ENCODE measurements around the gene LY9. TPM values are rescaled to one million over a fixed set of nuclear protein-coding genes. Genes with fewer than 3 reads are reported as not detected.

Gene LY9
- total and polyA plus RNA-seq, 12 donors = 0.10 to 1.4 (median 0.34) TPM; not detected in 6

DNA sequence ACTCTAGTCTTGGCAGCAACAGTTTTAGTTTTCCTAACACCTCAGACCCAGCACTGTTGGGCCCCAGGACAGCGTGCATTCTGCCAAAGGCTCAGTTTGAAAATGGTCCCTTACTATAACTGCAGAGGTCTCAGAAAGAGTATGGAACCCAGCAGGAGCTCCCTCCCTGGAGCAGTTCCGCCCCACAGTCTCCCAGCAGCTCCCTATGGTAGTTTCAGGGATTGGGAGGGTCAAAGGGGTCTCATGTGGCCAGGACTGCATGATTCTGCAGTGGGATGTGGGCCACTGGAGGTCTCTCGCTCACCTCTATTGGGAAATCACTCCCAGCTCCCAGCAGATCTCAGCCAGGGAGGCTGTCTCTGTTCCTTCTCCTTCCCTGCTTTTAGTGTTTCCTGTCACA lies 12.3 kb downstream of the LY9 start:
- TF ChIP-seq, protein P1, sequence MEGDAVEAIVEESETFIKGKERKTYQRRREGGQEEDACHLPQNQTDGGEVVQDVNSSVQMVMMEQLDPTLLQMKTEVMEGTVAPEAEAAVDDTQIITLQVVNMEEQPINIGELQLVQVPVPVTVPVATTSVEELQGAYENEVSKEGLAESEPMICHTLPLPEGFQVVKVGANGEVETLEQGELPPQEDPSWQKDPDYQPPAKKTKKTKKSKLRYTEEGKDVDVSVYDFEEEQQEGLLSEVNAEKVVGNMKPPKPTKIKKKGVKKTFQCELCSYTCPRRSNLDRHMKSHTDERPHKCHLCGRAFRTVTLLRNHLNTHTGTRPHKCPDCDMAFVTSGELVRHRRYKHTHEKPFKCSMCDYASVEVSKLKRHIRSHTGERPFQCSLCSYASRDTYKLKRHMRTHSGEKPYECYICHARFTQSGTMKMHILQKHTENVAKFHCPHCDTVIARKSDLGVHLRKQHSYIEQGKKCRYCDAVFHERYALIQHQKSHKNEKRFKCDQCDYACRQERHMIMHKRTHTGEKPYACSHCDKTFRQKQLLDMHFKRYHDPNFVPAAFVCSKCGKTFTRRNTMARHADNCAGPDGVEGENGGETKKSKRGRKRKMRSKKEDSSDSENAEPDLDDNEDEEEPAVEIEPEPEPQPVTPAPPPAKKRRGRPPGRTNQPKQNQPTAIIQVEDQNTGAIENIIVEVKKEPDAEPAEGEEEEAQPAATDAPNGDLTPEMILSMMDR (IDR thresholded peaks at IDR 0.05) = no peak
- intact Hi-C loops (cut with DNase I) = no loop called here
- Histone ChIP-seq H3K36me3 (no peaks in the 10 kb centered on the region), H3K27me3 (peaks cover 0 to 9% (median 0%) of the 10 kb centered on the region in 7 donors), H3K9me3 (peaks cover 0 to 35% (median 18%) of the 10 kb centered on the region in 11 donors), H3K4me1 (no peaks in the 10 kb centered on the region), H3K27ac (no peak overlapping the region), H3K4me3 (no peak overlapping the region)
- WGBS, 2 donors = 84 to 91% methylated on average over 3 of the region's 3 CpGs
- no peak for DNase-seq
- no peak for ATAC-seq

DNA sequence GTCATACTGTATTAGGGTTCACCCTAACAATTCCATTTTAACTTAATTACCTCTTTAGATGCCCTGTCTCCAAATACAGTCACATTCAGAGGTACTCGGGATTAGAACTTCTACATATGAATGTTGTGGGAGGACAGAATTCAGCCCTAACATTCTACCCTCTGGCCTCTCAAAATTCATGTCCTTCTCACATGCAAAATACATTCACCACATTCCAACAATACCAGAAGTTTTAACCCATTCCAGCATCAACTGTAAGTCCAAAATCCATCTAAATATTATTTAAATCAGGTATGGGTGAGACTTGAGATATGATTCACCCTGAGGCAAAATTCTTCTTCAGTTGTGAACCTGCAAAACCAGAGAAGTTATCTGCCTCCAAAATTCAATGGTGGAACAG lies 14.5 kb downstream of the LY9 start:
- H3K4me3 ChIP-seq = no peak overlapping the region
- intact Hi-C loops (cut with DNase I) = no loop called here
- no peak for DNase-seq
- 42% methylated on average over 1 of the region's 1 CpG for WGBS, 2 donors
- no peaks in the 10 kb centered on the region for H3K4me1 ChIP-seq
- ATAC-seq = no peak
- H3K9me3 ChIP-seq = peaks cover 0 to 27% (median 18%) of the 10 kb centered on the region in 11 donors
- H3K36me3 ChIP-seq = no peaks in the 10 kb centered on the region
- no peak overlapping the region for H3K27ac ChIP-seq
- peaks cover 0 to 18% (median 3%) of the 10 kb centered on the region in 7 donors for H3K27me3 ChIP-seq
- TF ChIP-seq, protein P1 (IDR thresholded peaks at IDR 0.05) = no peak

DNA sequence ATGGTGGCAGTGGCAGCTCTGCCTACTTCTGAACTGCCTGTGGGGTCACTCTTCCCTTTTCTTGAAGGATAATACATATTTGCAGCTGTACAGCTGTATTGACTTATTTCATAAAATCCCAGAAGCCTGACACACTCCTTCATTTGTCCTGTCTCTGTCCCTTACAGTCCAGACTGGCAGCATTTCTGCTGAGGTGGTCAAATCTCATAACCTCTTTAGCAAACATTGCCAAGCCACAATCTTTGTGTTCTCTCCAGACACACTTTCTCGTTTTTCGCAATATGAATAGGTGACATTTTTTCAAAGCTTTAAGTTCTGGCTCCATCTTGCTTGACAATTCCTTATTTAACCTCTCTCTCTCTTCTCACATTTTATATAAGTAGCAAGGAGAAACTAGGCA lies 15.2 kb downstream of the LY9 start:
- Histone ChIP-seq H3K27ac (no peak overlapping the region), H3K4me3 (no peak overlapping the region), H3K27me3 (peaks cover 0 to 18% (median 3%) of the 10 kb centered on the region in 7 donors), H3K36me3 (no peaks in the 10 kb centered on the region), H3K4me1 (no peaks in the 10 kb centered on the region), H3K9me3 (peaks cover 0 to 23% (median 15%) of the 10 kb centered on the region in 11 donors)
- DNase-seq = no peak
- TF ChIP-seq, protein P1 (IDR thresholded peaks at IDR 0.05) = no peak
- no peak for ATAC-seq
- WGBS, 2 donors = 83 to 86% methylated on average over 2 of the region's 2 CpGs
- intact Hi-C loops (cut with DNase I) = no loop called here

DNA sequence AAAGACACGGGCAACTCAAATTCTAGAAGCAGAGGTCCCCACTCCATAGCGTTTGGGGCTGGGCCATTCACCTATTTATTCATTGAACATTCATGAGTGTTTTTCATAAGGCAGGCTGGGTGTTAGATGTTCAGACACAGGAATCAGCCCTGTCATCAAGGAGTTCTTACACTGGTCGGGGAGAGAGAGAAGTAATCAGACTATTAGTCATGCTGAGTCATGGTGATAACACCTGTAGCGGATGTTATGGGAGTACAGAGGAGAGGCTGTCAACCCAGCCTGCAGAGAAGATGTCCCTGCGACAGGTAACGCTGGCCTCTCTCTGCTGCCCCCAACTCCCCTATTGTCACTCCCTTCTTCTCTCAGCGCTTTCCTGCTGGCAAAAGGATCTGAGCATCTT lies 17.2 kb downstream of the LY9 start:
- H3K4me1 ChIP-seq = no peaks in the 10 kb centered on the region
- no peak overlapping the region for H3K4me3 ChIP-seq
- 76% methylated on average over 7 of the region's 7 CpGs for WGBS, 2 donors
- H3K27ac ChIP-seq = no peak overlapping the region
- TF ChIP-seq, protein P1 (IDR thresholded peaks at IDR 0.05) = no peak
- no peaks in the 10 kb centered on the region for H3K36me3 ChIP-seq
- H3K27me3 ChIP-seq = peaks cover 0 to 28% (median 8%) of the 10 kb centered on the region in 7 donors
- DNase-seq = no peak
- intact Hi-C loops (cut with DNase I) = no loop called here
- peaks cover 0 to 3% (median 0%) of the 10 kb centered on the region in 11 donors for H3K9me3 ChIP-seq
- ATAC-seq = no peak

All from heart right ventricle (tissue), 16 donors.